NCI-H2171 (cell line): Measurements from ENCODE around the gene PDZD7.
"Not testable (repeated sequence)": the region's sequence is repeated elsewhere in the genome, so short reads cannot be mapped to it uniquely, and the experiment has no call there.

ENCODE experiments used
- DNase-seq: peaks from one replicate; lab custom pipeline; 2025; lab: John Stamatoyannopoulos, UW

The PDZD7 gene

GRCh38 chr10:100982916-100983830, 47.8 kb downstream of the PDZD7 start:
- no peak for DNase-seq

GRCh38 chr10:100981178-100981772, 49.7 kb downstream of the PDZD7 start:
- no peak for DNase-seq

- no peak for DNase-seq
Observed at GRCh38 chr10:100980711-100981110, 50.2 kb downstream of the PDZD7 start.

DNA sequence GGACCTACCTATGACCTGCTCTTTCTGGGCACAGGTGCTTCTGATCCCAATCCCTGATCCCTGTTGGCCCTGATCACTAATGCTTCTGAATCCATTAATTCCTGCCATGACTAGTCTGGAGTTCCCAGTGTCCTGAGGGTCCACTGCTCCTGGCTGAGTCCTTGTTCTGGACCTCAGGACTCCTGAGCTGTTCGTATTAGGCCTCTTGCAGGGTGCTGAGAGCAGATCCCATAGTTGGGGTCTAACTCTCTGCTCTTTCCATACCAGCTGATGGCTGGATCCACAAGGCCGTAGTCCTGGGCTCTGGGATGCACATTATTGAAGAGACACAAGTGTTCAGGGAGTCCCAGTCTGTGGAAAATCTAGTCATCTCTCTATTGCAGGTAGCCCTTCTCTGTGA, 50.6 kb downstream of the PDZD7 start:
- no peak for DNase-seq

DNA sequence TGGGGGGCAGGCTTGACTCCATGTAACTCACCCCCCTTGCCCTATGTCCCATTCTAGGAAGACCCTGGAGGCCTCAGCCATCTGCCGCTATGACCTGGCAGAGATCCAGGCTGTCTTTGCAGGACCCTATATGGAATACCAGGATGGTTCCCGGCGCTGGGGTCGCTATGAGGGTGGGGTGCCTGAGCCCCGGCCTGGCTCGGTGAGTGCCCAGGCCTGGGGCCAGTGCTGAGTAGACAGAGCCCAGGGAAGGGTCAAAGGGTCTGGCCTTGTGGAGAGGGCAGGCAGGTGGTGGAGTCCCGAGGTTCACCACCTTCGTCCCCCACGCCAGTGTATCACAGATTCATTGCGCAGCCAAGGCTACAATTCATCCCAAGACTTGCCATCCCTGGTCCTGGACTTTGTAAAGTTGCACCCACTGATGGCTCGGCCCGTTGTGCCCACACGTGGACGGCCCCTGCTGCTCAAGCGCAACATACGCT, 51.1 kb downstream of the PDZD7 start:
- DNase-seq = no peak

GRCh38 chr10:100978901-100979195, 52.1 kb downstream of the PDZD7 start:
- no peak for DNase-seq

GRCh38 chr10:100978121-100978900, 52.6 kb downstream of the PDZD7 start:
- DNase-seq = no peak

DNA sequence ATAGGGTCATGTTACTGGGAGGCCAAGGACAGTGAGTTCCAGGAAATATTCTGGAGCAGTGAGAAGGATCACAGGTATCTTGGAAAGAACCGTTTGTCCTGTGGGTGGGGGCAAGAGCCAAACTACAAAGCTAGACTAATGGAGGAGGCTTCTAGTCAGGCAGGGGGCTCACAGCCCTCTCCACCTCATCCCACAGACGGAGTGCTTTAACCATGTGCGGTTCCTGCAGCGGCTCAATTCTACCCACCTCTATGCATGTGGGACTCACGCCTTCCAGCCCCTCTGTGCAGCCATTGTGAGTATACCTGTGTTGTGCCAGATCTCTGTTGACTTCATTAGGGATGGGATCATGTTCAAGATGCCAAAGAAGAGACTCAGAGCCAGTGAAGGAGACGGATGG, 53.5 kb downstream of the PDZD7 start:
- no peak for DNase-seq

DNA sequence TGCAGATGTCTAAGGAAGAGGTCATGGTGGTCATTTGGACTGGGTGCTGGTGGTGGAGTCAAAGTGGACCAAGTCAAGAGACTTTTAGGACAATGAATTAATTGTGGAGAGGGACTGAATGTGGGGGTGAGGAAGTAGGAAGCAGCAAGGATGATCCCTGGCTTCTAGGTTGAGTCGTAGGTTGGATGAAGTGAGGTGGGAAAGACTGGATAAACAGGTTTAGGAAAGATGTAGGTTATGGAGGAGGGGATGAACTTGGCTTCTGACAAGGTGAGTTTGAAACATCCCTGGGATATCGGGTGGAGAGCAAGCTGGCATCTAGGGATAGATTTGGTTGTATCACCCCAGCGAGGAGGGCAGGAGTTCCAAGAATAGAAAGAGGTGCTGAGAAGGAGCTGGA, 54.0 kb downstream of the PDZD7 start:
- no peak for DNase-seq

DNA sequence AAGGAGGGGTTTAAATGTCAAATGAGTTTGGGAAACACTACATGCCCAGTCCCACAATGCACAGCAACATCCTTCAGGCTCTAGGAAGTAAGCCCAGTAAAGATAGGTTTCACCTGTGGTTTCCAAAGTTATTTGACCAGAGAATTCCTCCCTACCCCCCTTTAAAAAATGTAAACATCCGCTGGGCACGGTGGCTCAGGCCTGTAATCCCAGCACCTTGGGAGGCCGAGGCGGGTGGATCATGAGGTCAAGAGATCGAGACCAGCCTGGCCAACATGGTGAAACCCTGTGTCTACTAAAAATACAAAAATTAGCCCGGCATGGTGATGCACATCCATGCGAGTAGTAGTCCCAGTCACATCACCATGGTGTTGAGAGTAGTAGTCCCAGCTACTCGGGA, 55.5 kb downstream of the PDZD7 start:
- DNase-seq = not testable (repeated sequence)

GRCh38 chr10:100972904-100973535, 57.9 kb downstream of the PDZD7 start:
- DNase-seq = no peak

DNA sequence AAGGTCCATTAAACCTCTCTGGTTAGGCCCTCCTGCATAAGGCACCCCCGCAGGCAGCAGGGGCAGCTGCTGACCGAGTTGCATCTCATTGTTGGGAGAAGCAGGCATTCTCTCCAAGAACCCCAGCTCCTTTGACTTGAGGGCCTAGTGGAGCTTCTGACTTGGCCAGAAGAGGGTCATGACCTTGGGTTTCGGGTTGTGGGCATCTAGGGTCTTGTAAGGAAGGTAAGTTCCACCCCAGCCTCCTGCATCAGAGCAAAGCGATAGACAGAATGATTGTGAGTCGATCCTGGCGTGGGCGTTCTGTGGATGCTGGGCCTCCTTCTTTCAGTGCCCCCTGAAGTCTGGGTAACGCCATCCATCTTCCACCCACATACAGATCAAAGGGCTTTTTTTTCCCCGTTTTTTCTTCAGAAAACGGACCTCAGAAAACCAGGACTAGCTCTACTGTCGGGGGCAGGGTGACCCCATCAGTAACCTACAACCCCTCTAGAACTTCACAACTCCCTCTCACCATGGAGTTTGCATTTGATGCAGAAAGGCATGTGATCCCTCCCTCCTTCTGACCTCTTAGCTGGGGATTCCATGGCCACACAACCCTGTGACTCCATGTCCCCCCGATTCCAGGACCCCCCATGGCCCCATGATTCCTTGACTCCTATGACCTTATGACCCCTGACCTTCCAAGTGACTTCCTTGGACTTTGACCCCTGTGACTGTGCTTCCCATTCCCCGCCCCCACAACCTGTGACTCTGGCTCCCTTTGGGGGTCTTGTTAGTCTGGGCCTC, 58.6 kb downstream of the PDZD7 start:
- no peak for DNase-seq

DNA sequence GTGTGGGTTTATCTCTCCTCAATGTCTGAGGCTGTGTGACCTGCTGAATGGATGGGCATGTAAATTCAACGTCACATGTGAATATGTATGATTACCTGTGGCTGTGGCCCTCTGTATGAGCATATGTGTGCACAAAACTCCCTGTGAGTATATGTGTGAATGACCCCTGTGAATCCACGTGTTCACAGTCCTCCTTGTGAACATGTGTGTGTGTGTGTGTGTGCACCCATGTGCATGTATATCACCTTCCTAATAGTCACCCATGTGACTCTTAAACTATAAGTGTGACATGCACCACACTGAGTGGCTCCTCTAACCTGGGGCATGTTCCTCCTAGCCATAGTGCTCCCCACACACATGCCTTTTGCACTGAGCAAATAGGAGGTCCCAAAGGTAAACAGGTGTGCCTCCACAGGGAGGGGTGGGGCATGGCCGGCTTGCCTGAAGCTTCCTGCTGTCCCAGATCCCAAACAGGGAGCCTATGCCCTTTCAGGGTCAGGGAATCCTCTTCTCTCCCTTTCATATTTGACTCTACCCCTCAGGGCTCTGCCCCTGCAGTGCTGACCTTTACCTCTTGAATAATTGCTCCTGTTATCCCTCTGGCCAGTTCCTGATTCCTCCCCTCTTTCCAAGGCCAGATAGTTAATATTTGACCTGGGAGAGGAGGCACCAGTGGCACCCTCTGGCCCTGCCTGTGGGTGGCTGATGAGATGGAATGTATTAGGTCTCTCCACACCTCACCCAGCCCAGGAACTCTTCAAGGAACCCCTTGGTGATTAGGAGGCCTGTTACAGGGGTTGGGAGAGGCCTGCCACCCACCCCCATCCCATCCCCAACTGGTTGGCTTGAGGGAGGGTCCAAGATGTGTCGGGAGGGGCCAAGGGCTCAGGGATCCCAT, 59.8 kb downstream of the PDZD7 start:
- no peak for DNase-seq

DNA sequence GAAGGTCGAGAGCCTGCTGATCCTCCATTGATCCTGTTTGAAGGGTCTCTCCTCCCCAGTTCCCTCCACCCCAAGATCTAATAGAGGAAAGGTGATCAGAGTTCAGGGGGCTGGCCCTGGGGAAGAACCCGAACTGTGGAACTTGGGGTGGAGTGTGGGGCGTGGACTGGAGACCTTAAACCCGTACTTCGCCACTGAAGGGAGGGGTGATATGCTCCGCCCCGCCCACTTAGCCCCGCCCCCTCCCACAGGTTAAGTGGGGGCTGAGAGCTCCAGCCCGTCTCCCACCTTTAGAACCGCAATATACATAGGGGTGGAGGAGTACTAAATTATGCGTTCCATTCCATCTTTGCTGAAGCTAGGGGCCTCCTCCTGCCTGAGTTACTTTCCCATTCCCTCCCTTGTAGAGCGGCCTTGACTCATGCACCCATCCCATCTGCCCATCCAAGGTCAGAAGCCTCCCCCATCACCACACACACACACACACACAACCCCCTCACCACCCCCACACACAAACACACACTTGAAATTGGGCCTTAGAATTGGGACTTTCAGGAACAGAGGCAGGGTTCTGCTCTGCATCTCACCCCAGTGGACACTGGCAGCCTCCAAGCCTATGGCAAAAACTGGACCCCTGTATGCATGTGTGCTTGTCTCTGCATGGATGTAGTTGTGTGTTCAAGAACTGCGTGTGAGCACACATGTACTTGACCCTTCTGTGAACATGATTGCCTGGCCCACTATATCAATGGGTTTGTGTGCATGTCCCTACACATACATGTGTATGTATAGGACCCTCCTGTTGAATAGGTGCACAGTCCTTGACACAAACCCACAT, 60.6 kb downstream of the PDZD7 start:
- DNase-seq = no peak

DNA sequence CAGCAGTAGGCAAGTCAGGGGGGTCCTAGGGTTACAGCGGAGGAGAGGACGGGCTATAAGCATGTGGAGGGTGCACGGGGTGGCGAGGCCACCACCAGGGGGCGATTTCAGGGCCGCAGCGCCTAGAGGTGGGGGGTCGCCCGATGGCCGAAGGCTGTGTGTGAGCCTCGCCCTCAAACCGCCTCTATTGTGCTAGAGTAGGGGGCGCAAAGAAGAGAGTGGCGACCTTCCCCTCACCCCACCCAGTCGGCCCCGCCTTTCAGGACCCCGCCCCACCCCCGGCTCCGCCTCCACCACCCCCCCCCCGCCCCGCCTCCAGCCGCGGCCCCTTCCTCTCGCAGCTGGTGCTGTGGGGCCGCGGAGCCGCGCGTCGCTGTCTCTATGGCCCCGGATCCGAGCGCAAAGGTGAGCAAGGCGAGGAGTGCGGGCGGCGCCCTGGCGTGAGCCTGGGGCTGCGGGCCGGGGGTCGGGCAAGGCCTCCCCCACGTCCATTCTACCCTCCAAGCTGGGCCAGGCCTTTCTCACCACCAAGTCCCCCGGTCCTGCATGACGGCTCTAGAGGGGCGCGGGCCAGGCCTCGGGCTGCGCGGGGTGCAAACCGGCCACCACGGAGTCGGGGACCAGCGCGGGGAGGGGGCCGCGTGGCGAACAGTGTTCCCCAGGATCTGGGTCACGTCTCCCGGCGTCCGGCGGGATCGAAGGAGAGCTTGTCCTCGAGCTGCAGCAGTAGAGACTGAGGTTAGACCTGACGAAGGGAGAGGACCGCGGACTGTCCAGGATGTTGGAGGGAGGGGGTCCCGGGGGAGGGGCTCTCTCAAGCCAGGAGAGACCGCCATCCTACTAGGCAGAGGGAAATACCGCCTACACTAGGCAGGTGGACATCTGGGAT, 61.5 kb downstream of the PDZD7 start, which contains the start of gene SEMA4G:
Gene SEMA4G (plus strand): TSS at position 318 of the 889 bp plus-strand sequence. CDS start 3,409 bp downstream, outside the sequence.
- peak; percentile 11 for DNase-seq

DNA sequence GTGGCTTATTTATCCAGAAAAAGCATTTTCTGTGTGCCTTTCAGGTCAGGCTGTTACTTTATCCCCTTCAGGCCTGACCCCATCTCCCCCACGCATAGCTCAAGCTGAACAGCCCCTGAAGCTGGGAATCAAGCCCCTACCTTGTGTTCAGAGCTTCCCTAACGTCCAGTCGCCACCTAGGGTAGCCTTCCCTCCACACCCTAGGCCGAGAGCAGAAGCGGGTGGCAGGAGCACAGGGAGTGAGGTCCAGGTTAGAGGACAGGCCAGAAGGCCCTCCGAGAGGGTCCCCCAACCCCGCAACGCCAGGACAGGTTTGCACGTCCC, 62.1 kb downstream of the PDZD7 start:
- no peak for DNase-seq

- no peak for DNase-seq
Observed at GRCh38 chr10:100968062-100968736, 62.7 kb downstream of the PDZD7 start.

DNA sequence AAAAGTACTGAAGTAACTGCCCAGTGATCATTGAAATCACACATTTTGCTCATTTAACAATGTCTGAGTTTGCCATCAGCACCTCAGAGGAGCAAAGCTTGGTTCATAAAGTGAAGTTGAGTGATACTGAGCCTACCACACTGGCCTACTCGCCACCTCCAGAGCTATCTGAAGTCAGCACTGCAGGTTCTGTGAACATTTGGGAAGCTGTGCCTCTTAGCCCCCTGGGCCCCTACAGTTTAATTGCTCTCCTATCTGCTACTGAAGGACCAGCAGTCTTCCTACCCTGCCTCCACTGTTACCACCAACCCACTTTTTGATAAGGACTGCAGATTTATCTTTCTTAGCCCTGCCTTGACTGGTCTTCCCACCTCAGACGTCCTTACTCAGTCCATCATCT, 63.6 kb downstream of the PDZD7 start:
- DNase-seq = no peak
